Immature natural killer cell (primary cell): ENCODE measurements around the gene BEX2. TPM values are rescaled to one million over a fixed set of nuclear protein-coding genes. Genes with fewer than 3 reads are reported as not detected.
"Not testable (repeated sequence)": the region's sequence is repeated elsewhere in the genome, so short reads cannot be mapped to it uniquely, and the experiment has no call there.

Experiments
- DNase-seq, 3 donors: peaks; one replicate each; pipeline ENCODE4 v3.0.0; 2022; ENCODE audit warnings: mixed read lengths in 1 of 3
- H3K27ac Mint-ChIP-seq, 6 donors: one replicate each; pipeline ENCODE4 v1.8.0; 2020; ENCODE audit warnings: mixed read lengths in 6 of 6, mild to moderate bottlenecking in 5 of 6, inconsistent platforms in 4 of 6, moderate library complexity in 3 of 6
- H3K27me3 Mint-ChIP-seq, 3 donors: one replicate each; pipeline ENCODE4 v1.8.0; 2020 to 2021; ENCODE audit warnings: low read depth in 3 of 3, mild to moderate bottlenecking in 3 of 3, mixed read lengths in 3 of 3, moderate library complexity in 3 of 3, inconsistent platforms in 1 of 3
- H3K36me3 Mint-ChIP-seq, 3 donors: one replicate each; pipeline ENCODE4 v1.8.0; 2020; ENCODE audit warnings: mixed read lengths in 3 of 3, inconsistent platforms in 2 of 3, mild to moderate bottlenecking in 2 of 3
- H3K4me1 Mint-ChIP-seq, 2 donors: one replicate each; pipeline ENCODE4 v1.8.0; 2020; ENCODE audit warnings: inconsistent platforms in 2 of 2, mild to moderate bottlenecking in 2 of 2, mixed read lengths in 2 of 2, moderate library complexity in 1 of 2
- H3K4me3 Mint-ChIP-seq, 5 donors: one replicate each; pipeline ENCODE4 v1.8.0; 2020; ENCODE audit warnings: mild to moderate bottlenecking in 5 of 5, mixed read lengths in 5 of 5, inconsistent platforms in 3 of 5, moderate library complexity in 3 of 5
- H3K9me3 Mint-ChIP-seq, 6 donors: one replicate each; pipeline ENCODE4 v1.8.0; 2020; ENCODE audit warnings: mild to moderate bottlenecking in 6 of 6, mixed read lengths in 6 of 6, inconsistent platforms in 4 of 6, moderate library complexity in 3 of 6
- polyA plus RNA-seq, 3 donors: library from polyadenylated mRNA; unstranded; fragments of 300-500 nt; fragmentation: Illumina TruSeq; gene quantifications; one replicate each; pipeline ENCODE4 v1.2.3, GENCODE V29; 2021

Gene BEX2
- polyA plus RNA-seq = 10 to 100 TPM; 37.5 to 59.6 (median 38.2) TPM

GRCh38 chrX:103310555-103311398, at the start of gene BEX2:
TSS of gene BEX2 (minus strand) at chrX:103310990. CDS start at chrX:103309976, 1,014 bp downstream.
- peaks cover 0 to 3% (median 3%) of the 10 kb centered on the region in 3 donors for H3K36me3 Mint-ChIP-seq

GRCh38 chrX:103360092-103360491, 49.3 kb upstream of the BEX2 start:
- no peaks in the 10 kb centered on the region for H3K9me3 Mint-ChIP-seq
- peaks cover 9% of the 10 kb centered on the region in 2 donors for H3K4me1 Mint-ChIP-seq
- no peak for DNase-seq
- peaks cover 6 to 17% (median 8%) of the 10 kb centered on the region in 3 donors for H3K27me3 Mint-ChIP-seq
- H3K4me3 Mint-ChIP-seq = no peak overlapping the region
- no peaks in the 10 kb centered on the region for H3K36me3 Mint-ChIP-seq
- no peak overlapping the region for H3K27ac Mint-ChIP-seq

More at GRCh38 chrX:103310555-103311398, at the start of gene BEX2:
- H3K9me3 Mint-ChIP-seq = peaks cover 0 to 2% (median 0%) of the 10 kb centered on the region in 6 donors
- peaks cover 0 to 7% of the 10 kb centered on the region in 2 donors for H3K4me1 Mint-ChIP-seq
- H3K4me3 Mint-ChIP-seq = peak within 1 kb of the TSS; percentile 74 to 85 (median 79)
- H3K27me3 Mint-ChIP-seq = peaks cover 6 to 14% (median 13%) of the 10 kb centered on the region in 3 donors
- H3K27ac Mint-ChIP-seq = peak within 1 kb of the TSS in 5 of 6 donors; percentile 42 to 83 (median 70)
- DNase-seq = peak; percentile 72 to 79 (median 74)

DNA sequence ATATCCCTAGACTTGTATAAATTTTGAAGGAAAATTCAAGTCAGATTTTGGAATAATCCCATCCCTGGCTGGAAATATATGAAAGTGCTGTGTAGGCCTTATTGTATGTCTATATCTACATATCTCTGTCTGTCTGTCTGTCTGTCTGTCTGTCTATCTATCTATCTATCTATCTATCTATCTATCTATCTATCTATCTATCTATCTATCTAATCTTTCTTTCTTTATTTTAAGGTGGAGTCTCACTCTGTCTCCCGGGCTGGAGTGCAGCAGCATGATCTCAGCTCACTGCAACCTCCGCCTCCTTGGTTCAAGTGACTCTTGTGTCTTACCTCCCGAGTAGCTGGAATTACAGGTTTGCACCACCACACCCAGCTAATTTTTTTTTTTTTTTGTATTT, 48.8 kb upstream of the BEX2 start:
- not testable (repeated sequence) for H3K9me3 Mint-ChIP-seq, DNase-seq, H3K36me3 Mint-ChIP-seq, H3K4me3 Mint-ChIP-seq, H3K27ac Mint-ChIP-seq, H3K4me1 Mint-ChIP-seq
- peaks cover 6 to 17% (median 7%) of the 10 kb centered on the region in 3 donors for H3K27me3 Mint-ChIP-seq

DNA sequence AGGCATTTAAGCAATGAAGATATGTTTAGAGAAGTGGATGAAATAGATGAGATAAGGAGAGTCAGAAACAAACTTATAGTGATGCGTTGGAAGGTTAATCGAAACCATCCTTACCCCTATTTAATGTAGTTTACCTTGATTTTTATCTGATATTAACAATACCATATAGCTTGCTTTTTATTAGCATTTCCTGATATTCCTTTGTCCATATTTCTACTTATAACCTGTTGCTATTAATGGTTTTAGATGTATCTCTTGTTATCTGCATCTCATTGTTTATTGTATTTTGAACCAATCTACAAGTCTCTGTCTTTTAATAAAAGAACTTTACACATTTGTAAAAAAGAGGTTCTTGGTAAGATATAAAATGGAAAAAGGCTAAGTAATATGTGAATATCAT, 47.1 kb upstream of the BEX2 start:
- no peak for DNase-seq
- H3K4me3 Mint-ChIP-seq = no peak overlapping the region
- no peak overlapping the region for H3K27ac Mint-ChIP-seq
- no peaks in the 10 kb centered on the region for H3K9me3 Mint-ChIP-seq
- H3K27me3 Mint-ChIP-seq = peaks cover 6 to 20% (median 7%) of the 10 kb centered on the region in 3 donors
- H3K4me1 Mint-ChIP-seq = peaks cover 9% of the 10 kb centered on the region in 2 donors
- no peaks in the 10 kb centered on the region for H3K36me3 Mint-ChIP-seq

DNA sequence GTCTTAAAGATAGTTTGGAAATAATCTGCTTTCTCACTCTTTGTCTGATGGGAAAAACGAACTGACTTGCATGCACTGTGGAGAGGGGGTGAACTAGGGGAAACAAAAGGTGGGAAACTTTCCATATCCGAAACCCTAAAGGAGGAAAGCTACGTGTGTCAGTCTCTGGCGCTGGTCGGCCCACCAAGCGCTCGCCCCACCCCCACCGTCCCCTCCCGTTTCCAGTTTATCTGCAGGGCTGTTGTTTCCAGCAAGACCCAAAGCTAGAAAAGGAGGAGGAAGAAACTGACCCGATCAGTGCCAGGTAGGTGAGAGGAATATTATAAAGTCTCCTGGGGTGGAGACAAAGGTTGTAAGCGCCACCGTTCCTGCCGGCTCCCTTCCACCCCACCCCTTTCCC, 46.1 kb upstream of the BEX2 start:
- H3K4me3 Mint-ChIP-seq = peak overlapping the region; percentile 74 to 85 (median 80)
- no peaks in the 10 kb centered on the region for H3K36me3 Mint-ChIP-seq
- peak overlapping the region in 1 of 6 donors; percentile 35 for H3K27ac Mint-ChIP-seq
- no peaks in the 10 kb centered on the region for H3K9me3 Mint-ChIP-seq
- H3K4me1 Mint-ChIP-seq = peaks cover 9% of the 10 kb centered on the region in 2 donors
- DNase-seq = no peak
- H3K27me3 Mint-ChIP-seq = peaks cover 7 to 20% (median 7%) of the 10 kb centered on the region in 3 donors

- H3K9me3 Mint-ChIP-seq = no peaks in the 10 kb centered on the region
- no peaks in the 10 kb centered on the region for H3K36me3 Mint-ChIP-seq
- DNase-seq = no peak
- peaks cover 7 to 20% (median 7%) of the 10 kb centered on the region in 3 donors for H3K27me3 Mint-ChIP-seq
- peaks cover 9% of the 10 kb centered on the region in 2 donors for H3K4me1 Mint-ChIP-seq
- peak within 1 kb of the TSS; percentile 74 to 85 (median 80) for H3K4me3 Mint-ChIP-seq
- peak within 1 kb of the TSS in 2 of 6 donors; percentile 35 to 38 for H3K27ac Mint-ChIP-seq
Measured at GRCh38 chrX:103356130-103356798, 45.5 kb upstream of the BEX2 start, which contains the start of gene TCEAL9. TSS of gene TCEAL9 (plus strand) at chrX:103356506. CDS start at chrX:103357685, 1,179 bp downstream.

DNA sequence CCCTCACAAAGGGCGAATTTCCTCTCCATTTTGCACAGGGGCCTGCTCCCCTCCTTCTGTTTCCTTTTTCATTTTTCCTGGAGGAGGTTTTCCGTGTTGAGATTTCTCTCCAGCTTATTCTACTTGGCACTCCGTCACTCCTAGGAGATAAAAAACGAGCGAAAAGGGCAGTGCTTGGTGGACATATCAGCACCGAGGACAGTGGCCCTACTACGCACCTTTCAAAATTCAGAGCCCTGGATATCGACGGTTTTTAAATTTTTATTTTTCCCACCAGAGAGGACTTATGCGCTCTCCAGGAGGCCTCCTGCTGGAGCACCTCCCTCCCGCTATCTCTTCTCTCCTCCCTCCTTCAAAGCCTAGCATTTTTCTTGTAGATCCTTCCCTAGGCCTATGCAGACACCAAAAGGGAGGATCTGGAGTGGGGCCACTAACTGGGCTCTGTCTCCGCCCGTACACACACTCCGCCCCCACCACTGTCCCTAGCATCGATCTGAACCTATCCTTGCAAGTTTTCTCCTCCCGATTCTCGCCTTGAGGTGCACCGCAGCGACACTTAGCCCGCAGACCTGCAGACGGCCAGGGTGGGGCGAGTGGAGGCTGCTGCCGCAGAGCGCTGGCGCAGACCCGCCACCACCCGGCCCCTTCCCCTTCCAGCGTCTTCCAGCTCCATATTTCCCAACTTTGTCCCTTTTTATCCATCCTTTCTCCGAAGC, 37.0 kb upstream of the BEX2 start:
- Mint-ChIP-seq H3K4me3 (no peak overlapping the region), H3K27me3 (peaks cover 2 to 9% (median 3%) of the 10 kb centered on the region in 3 donors), H3K36me3 (no peaks in the 10 kb centered on the region), H3K27ac (no peak overlapping the region), H3K9me3 (no peaks in the 10 kb centered on the region), H3K4me1 (no peaks in the 10 kb centered on the region)
- no peak for DNase-seq

GRCh38 chrX:103344606-103345005, 33.8 kb upstream of the BEX2 start:
- no peak for DNase-seq
- no peaks in the 10 kb centered on the region for H3K4me1 Mint-ChIP-seq
- no peak overlapping the region for H3K4me3 Mint-ChIP-seq
- H3K27ac Mint-ChIP-seq = no peak overlapping the region
- no peaks in the 10 kb centered on the region for H3K36me3 Mint-ChIP-seq
- H3K9me3 Mint-ChIP-seq = no peaks in the 10 kb centered on the region
- peaks cover 1 to 11% (median 3%) of the 10 kb centered on the region in 3 donors for H3K27me3 Mint-ChIP-seq

GRCh38 chrX:103343105-103343504, 32.3 kb upstream of the BEX2 start:
- H3K27me3 Mint-ChIP-seq = peaks cover 0 to 14% (median 0%) of the 10 kb centered on the region in 3 donors
- no peak overlapping the region for H3K27ac Mint-ChIP-seq
- H3K9me3 Mint-ChIP-seq = no peaks in the 10 kb centered on the region
- H3K4me1 Mint-ChIP-seq = no peaks in the 10 kb centered on the region
- no peaks in the 10 kb centered on the region for H3K36me3 Mint-ChIP-seq
- no peak overlapping the region for H3K4me3 Mint-ChIP-seq
- DNase-seq = peak in 2 of 3 donors; percentile 1 to 6

- Mint-ChIP-seq H3K4me3 (no peak overlapping the region), H3K36me3 (no peaks in the 10 kb centered on the region), H3K27ac (no peak overlapping the region), H3K4me1 (no peaks in the 10 kb centered on the region), H3K9me3 (no peaks in the 10 kb centered on the region), H3K27me3 (peaks cover 0 to 14% (median 1%) of the 10 kb centered on the region in 3 donors)
- no peak for DNase-seq
Measured at GRCh38 chrX:103338663-103339062, 27.9 kb upstream of the BEX2 start.

- Mint-ChIP-seq H3K9me3 (no peaks in the 10 kb centered on the region), H3K36me3 (no peaks in the 10 kb centered on the region), H3K27me3 (peaks cover 5 to 14% (median 11%) of the 10 kb centered on the region in 3 donors), H3K4me1 (no peaks in the 10 kb centered on the region), H3K27ac (no peak overlapping the region), H3K4me3 (no peak overlapping the region)
- no peak for DNase-seq
Measured at GRCh38 chrX:103330681-103331288, 20.0 kb upstream of the BEX2 start.

DNA sequence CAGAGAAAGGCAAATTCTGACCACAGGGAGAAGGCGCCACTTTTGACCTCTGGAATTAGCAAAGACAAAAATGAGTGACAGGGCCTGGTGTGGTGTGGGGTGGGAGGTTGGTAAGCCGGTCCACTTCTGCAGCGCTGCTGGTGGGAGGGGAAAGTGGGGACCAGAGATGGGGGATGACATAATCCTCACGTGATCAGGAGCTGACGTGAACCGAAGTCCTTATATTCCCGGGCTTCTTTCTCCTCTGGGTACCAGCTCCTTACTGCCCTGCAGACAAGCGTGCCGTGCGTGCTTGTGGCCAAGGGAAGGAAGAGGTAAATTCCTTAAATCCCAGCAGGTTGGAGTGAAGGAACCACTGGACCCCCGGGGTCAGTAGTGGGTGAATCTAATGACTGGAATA, 19.2 kb upstream of the BEX2 start, which contains the start of gene TCEAL7:
Gene TCEAL7, plus strand, starts transcription at position 249 of the 400 bp plus-strand sequence. CDS start 1,165 bp downstream, outside the sequence.
- no peak for DNase-seq
- H3K4me1 Mint-ChIP-seq = no peaks in the 10 kb centered on the region
- peaks cover 5 to 14% (median 11%) of the 10 kb centered on the region in 3 donors for H3K27me3 Mint-ChIP-seq
- H3K36me3 Mint-ChIP-seq = no peaks in the 10 kb centered on the region
- H3K9me3 Mint-ChIP-seq = no peaks in the 10 kb centered on the region
- H3K27ac Mint-ChIP-seq = no peak within 1 kb of the TSS
- no peak within 1 kb of the TSS for H3K4me3 Mint-ChIP-seq

- H3K9me3 Mint-ChIP-seq = peaks cover 0 to 2% (median 0%) of the 10 kb centered on the region in 6 donors
- H3K4me3 Mint-ChIP-seq = peak overlapping the region; percentile 74 to 85 (median 79)
- no peak for DNase-seq
- peaks cover 0 to 7% of the 10 kb centered on the region in 2 donors for H3K4me1 Mint-ChIP-seq
- H3K27me3 Mint-ChIP-seq = peaks cover 5 to 13% (median 10%) of the 10 kb centered on the region in 3 donors
- peaks cover 0 to 3% (median 3%) of the 10 kb centered on the region in 3 donors for H3K36me3 Mint-ChIP-seq
- H3K27ac Mint-ChIP-seq = peak overlapping the region in 2 of 6 donors; percentile 42 to 83
Measured at GRCh38 chrX:103311399-103311780, 600 bp upstream of the BEX2 start.
